ENCODE results near the gene ZBTB17.
A peak's percentile ranks its signal among the peaks of the same experiment; 100 is the strongest.
"Not testable (repeated sequence)": the region's sequence is repeated elsewhere in the genome, so short reads cannot be mapped to it uniquely, and the experiment has no call there.

ZBTB17 gene

DNA sequence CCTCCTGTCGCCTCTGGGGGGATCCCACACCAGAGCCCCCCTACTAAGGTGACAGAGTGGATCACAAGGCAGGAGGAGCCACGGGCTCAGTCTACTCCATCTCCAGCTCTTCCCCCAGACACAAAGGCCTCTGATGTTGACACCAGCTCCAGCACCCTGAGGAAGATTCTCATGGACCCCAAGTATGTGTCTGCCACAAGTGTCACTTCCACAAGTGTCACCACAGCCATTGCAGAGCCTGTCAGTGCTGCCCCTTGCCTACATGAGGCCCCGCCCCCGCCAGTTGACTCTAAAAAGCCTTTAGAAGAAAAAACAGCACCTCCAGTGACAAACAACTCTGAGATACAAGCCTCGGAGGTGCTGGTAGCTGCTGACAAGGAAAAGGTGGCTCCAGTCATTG lies 42.2 kb downstream of the ZBTB17 start:
- DNase-seq = no peak

DNA sequence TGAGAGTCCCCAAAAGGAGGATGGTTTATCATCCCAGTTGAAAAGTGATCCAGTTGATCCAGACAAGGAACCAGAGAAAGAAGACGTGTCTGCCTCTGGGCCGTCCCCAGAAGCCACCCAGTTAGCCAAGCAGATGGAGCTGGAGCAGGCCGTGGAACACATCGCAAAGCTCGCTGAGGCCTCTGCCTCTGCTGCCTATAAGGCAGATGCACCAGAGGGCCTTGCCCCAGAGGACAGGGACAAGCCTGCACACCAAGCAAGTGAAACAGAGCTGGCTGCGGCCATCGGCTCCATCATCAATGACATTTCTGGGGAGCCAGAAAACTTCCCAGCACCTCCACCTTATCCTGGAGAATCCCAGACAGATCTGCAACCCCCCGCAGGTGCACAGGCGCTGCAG lies 43.3 kb downstream of the ZBTB17 start:
- no peak for DNase-seq

DNA sequence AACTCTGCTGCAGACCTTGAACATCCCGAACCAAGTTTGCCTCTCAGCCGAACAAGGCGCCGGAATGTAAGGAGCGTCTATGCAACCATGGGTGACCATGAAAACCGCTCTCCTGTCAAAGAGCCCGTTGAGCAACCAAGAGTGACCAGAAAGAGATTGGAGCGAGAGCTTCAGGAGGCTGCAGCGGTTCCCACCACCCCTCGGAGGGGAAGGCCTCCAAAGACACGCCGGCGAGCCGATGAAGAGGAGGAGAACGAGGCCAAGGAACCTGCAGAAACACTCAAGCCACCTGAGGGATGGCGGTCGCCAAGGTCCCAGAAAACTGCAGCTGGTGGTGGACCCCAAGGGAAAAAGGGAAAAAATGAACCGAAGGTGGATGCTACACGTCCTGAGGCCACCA lies 44.0 kb downstream of the ZBTB17 start:
- no peak for DNase-seq

DNA sequence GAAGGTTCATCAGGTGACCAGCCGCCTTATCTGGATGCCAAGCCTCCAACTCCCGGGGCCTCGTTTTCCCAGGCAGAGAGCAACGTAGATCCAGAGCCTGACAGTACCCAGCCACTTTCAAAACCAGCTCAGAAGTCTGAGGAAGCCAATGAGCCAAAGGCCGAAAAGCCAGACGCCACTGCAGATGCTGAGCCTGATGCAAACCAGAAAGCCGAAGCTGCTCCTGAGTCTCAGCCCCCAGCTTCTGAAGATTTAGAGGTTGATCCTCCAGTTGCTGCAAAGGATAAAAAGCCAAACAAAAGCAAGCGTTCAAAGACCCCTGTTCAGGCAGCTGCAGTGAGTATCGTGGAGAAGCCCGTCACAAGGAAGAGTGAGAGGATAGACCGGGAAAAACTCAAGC lies 44.5 kb downstream of the ZBTB17 start:
- DNase-seq = no peak

DNA sequence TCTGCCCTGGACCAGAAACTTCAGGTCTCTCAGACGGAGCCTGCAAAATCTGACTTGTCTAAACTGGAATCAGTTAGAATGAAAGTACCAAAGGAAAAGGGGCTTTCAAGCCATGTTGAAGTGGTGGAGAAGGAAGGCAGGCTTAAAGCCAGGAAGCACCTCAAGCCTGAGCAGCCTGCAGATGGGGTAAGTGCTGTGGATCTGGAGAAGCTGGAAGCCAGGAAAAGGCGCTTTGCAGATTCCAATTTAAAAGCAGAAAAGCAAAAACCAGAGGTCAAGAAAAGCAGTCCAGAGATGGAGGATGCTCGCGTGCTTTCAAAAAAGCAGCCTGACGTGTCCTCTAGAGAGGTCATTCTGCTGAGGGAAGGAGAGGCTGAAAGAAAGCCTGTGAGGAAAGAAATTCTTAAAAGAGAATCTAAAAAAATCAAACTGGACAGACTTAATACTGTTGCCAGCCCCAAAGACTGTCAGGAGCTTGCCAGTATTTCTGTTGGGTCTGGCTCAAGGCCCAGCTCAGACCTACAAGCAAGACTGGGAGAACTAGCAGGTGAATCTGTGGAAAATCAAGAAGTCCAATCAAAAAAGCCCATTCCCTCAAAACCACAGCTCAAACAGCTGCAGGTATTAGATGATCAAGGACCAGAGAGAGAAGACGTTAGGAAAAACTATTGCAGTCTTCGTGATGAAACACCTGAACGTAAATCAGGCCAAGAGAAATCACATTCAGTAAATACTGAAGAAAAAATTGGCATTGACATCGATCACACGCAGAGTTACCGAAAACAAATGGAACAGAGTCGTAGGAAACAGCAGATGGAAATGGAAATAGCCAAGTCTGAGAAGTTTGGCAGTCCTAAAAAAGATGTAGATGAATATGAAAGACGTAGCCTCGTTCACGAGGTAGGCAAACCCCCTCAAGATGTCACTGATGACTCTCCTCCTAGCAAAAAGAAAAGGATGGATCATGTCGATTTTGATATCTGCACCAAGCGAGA lies 46.6 kb downstream of the ZBTB17 start:
- peak in 1 of 2 experiments; percentile 83 for DNase-seq

DNA sequence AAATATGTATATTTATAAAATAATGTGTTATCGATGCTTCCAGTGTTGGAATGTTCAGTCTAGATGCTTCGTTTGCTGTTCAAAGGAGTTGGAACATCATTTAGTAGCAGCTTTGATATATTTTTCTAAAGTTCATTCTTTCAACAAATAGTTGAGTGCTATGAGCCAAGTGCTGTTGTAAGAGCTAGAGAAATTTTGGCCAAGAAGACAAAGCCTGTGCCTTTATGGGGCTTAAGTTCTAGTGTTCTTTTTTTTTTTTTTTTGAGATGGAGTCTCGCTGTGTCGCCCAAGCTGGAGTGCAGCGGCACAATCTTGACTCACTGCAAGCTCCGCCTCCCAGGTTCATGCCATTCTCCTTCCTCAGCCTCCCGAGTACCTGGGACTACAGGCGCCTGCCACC lies 49.5 kb downstream of the ZBTB17 start:
- DNase-seq = not testable (repeated sequence)

DNA sequence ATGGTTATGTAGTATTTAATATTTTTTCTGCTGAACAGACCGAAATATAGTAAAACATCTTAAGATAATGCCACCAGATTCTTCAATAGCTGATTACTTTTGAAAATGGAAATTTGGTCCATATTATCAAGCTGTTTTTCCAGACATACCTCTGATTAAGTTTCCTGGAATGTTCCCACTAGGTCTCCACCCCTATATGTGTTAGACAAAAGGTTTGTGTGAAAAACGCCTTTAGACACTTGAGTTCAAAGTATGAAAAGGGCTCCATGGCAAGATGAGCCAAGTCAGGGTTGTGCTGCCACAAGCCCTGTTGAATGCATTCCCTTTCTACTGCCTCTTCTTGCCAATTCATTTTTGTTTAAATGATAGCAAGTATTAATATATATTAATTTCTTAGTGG lies 52.7 kb downstream of the ZBTB17 start:
- DNase-seq = no peak

DNA sequence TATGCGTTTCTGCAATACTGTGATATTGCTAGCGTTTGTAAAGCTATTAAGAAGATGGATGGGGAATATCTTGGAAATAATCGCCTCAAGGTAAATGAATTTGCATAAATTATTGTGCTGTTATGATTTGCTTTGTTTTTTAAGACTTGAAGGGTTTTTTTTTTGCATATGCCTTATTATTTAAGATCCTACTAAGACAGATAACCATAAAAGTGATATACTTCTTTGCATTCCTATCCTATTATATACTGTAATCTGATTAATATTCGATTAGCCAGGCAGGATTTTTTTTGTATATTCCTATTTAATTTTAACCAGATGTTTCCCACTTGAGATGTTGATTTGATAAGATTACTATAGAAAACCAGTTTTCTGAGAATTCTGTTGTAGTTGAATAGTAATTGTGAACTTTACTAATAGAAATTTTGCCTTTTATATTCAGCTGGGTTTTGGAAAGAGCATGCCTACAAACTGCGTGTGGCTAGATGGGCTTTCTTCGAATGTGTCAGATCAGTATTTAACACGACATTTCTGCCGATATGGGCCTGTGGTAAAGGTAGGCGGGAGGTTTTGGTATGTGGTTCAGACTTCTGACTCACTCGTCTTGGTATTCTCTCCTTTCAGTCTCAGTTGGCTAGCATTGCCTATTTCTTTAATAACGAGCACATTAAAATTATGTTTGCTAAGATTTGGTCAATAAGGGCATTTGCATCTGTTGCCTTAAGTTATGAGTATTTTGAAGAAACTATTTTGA lies 56.8 kb downstream of the ZBTB17 start:
- DNase-seq = no peak

DNA sequence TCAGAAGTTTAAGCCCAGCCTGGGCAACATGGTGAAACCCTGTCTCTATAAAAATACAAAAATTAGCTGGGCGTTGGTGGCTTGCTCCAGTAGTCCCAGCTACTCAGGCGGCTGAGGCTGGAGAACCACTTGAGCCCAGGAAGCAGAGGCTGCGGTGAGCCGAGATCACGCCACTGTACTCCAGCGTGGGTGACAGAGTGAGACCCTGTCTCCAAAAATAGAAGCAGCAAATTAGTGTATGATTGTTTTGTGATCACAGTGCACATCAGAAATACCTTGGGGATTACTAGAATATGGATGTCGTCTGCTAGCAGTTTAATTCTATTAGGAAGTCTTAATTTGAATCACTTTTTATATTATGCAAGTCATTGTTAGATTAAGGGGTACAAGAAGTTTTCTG lies 59.0 kb downstream of the ZBTB17 start:
- no peak for DNase-seq

DNA sequence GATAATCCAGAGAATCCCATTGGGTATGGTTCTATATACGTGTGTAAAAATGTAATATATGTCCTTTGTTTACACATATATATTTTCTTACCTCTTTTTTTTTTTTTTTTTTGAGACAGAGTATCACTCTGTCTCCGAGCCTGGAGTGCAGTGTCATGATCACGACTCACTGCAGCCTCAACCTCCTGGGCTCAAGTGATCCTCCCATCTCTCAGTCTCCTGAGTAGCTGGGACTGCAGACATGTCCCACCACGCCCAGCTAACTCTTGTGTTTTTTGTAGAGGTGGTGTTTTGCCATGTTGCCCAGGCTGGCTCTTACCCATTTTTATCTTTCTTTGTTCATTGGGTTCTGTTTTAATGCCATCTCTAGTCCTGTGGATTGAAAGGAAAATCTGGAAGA lies 59.5 kb downstream of the ZBTB17 start:
- DNase-seq = no peak

DNA sequence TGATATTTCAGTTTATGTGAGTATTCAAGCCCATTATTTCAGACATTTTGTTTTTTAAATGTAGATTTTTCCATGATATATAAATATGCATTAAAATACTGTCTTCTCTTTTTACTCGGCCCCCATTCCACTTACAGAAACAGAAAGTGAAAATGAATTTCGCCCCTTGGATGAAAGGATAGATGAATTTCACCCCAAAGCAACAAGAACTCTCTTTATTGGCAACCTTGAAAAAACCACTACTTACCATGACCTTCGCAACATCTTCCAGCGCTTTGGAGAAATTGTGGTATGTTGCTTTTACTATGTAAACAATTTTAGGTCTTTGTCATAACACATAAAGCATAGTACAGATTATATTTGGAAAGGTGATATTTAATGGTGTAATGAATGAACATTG lies 59.9 kb downstream of the ZBTB17 start:
- DNase-seq = no peak

DNA sequence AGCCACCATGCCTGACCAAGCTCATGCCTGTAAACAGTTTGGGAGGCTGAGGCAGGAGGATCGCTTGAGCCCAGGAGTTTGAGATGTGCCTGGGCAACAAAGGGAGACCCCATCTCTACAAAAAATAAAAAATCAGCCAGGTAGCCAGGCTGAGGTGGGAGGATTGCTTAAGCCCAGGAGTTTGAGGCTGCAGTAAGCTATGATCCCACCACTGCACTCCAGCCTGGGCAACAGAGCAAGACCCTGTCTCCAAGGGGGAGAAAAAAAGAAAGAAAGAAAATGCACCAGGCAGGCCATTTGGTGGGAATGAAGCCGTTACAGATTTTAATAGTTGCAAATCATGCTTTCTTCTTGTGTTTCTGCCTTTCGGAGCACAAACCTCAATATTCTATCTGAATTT lies 62.3 kb downstream of the ZBTB17 start:
- not testable (repeated sequence) for DNase-seq

DNA sequence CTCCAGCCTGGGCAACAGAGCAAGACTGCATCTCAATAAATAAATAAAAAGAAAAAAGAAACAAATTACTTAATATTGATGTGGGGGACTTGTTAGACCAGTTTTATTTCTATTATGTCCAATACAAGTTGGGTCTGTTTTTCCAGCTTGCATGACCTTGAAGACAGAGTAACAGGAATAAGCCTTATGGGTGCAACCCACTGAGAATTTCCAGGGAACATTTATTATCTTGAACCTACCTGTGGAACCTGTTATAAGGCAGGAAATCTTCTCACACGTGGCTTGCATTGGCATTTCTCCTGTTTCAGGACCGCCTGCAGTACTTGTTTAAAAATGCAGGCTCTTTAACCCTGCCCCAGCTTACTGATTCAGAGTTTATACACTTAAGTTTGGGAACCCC lies 64.0 kb downstream of the ZBTB17 start:
- no peak for DNase-seq

DNA sequence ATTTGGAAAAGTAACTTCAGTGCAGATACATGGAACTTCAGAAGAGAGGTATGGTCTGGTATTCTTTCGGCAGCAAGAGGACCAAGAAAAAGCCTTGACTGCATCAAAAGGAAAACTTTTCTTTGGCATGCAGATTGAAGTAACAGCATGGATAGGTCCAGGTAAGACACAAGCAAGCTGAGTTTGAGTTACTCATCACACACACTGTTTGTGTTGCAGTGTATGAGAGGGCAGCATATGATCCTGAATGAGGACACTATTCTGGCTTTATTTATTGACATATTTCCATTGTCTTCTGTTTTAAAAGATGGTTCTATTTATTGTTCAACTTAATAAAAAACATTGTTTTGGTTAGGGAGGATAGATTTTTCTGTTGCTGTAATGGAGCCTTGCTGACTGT lies 64.8 kb downstream of the ZBTB17 start:
- no peak for DNase-seq

DNA sequence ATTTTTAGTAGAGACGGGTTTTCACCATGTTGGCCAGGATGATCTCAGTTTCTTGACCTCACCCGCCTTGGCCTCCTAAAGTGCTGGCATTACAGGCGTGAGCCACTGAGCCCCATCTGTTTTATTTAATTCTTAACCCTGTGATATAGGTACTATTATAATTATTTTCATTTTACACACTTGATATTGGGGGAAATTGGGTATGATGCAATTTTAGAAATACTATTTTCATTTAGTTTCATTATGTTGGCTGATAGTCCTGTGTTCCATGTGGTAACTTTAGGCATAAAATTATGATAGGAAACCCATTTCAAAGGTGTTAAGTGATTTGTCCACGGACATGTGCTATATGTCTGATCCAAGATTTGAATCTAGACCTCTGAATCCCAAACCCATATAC lies 67.3 kb downstream of the ZBTB17 start:
- no peak for DNase-seq

DNA sequence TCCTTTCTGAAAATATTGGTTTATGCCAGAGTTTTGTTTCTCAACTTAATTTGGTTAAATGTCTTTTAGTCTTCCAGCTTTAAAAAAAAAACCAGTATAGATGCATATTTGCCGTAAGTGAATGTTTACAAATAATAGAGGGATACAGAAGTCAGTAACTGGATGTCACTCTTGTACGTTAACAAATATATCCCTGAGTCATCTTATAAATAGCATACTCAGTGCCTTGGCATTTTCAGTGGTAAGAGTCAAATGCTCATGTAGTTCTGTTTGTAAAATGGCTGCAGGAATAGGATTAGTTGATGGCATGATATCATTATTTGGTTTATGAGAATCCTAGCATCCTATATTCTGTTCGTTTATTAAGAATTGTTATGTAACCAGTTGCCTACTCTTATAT lies 73.0 kb downstream of the ZBTB17 start:
- no peak for DNase-seq

DNA sequence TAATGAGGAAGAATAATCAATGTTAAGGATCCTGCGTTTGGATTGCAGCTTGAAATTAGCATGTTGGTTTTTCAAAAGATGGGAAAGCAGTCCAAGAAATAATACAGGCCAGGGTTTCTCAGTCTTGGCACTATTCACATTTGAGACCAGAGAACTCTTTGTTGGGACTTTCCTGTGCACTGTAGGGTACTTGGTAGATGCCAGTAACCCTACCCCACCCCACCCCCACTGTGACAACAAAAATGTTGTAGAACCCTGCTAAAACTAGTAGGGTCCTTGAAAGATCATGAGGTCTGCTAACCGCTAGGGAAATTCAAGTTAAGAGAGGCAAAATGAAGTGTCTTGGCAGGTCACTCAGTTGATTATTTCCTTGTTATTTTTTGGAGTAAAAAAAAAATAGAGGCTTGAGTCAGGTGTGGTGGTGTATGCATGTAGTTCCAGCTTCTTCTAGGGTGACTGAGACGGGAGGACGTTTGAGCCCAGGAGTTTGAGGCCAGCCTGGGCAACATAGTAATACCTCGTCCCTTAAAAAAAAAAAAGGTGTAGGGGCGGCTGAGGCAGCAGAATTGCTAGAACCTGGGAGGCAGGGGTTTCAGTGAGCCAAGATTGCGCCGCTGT lies 75.1 kb downstream of the ZBTB17 start:
- no peak for DNase-seq

DNA sequence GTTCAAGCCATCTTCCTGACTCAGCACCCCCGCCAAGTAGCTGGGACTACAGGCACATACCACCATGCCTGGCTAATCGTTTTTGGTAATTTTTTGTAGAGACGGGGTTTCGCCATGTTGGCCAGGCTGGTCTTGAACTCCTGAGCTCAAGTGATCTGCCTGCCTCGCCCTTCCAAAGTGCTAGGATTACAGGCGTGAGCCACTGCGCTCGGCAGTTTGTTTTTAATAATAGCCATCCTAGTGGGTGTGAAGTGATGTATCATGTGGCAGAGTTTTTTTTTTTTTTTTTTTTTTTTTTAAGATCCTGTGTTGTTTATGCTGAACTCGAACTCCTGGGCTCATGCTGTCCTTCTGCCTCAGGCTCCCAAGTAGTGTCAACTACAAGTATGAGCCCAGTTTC lies 76.6 kb downstream of the ZBTB17 start:
- no peak for DNase-seq

DNA sequence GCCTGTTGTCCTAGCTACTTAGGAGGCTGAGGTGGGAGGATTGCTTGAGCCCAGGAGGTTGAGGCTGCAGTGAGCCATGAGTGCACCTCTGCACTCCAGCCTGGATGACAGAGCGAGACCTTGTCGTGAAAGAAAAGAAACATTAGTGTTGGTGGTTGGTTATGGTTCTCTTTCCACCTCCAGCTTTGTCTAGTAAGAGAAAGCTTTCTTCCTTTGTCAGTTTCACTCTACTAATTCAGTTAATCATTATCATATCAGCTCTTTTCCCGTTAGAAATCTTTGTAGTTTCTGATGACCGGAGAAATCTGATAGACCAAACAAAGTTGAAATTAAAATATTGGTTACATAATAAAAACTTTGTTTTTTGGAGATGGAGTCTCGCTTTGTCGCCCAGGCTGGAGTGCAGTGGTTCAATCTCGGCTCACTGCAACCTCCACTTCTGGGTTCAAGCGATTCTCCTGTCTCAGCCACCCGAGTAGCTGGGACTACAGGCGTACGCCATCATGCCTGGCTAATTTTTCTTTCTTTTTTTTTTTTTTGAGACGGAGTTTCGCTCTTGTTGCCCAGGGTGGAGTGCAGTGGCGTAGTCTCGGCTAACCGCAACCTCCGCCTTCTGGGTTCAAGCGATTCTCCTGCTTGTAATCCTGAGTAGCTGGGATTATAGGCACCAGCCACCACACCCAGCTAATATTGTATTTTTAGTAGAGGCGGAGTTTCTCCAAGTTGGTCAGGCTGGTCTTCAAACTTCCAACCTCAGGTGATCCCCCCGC lies 78.9 kb downstream of the ZBTB17 start:
- DNase-seq = not testable (repeated sequence)

DNA sequence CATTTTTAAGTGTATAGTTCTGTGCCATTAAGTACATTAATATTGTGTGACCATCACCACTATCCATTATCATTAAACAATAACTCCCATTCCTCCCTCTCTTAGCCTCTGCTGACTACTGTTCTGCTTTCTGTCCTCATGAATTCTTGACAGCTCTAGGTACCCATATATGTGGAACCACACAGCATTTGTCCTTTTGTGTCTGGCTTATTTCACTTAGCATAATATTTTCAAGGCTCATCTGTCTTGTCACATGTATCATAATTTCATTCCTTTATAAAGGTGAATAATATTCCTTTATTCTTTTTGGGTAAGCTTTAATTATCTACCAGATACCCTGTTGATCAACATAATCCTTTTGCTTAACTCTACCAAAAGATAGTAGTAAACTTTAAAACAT lies 80.7 kb downstream of the ZBTB17 start:
- DNase-seq = no peak

DNA sequence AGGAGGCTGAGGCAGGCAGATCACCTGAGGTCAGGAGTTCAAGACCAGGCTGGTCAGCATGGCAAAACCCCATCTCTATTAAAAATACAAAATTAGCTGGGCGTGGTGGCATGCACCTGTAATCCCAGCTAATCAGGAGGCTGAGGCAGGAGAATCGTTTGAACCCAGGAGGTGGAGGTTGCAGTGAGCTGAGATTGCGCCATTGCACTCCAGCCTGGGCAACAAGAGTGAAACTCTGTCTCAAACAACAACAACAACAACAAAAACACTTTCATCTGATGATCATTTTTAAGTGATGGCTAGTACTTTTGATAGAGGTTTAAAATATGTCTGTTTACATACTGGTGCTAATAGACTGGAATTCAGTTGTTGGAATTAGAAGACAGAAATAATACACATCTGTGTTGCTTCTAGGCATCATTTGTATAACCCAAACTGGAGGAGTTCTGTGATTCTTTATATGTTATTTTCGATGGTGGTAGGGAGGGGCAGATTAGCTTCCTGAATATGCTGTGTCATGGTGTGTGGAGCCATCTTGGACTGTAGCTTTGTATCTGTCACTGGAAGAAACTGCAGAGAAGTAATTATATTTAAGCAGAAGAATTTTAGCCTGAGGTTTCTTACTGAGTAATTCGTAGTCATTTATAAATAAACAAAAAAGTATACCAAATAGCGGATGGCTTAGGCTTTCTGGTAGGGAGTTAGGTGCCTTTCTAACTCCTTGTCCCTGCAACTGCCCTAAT lies 82.9 kb downstream of the ZBTB17 start:
- DNase-seq = not testable (repeated sequence)
